ENCODE results near the gene SCAF1. TPM values are rescaled to one million over a fixed set of nuclear protein-coding genes. Genes with fewer than 3 reads are reported as not detected.

SCAF1 gene
- total RNA-seq, 4 donors from 2014 or later: 17.5 to 38.4 (median 25.8) TPM

DNA sequence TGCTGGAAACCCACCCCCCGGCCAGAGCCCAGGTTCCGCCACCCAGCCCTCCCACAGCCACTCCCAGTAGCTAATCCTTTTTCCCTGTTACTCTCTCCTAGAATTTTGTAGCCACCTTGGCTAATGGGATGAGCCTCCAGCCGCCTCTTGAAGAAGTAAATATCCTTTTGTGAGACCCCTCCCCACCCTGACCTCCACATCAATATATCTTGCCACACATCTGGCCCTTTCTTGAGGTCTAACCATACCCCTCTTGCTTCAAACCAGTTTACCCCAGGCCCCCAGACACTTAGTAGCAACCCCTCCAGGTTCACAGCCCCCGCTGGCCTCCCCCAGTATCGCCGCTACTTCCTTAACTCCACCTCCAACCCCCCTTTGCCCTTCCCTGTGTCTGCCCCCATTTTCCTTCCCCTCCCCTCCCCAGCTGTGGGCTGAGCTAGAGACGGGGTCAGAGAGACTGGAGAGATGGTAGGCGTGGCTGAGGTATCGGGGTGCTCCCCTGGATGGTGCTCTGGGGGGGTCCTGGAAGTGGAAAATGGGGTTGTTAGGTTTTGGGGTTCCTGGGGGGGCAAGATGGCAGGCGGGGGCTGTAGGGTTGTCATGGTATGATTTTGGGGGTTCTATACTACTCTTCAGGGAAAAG is 37.9 kb downstream of the SCAF1 start:
- H3K27me3 ChIP-seq: no peaks in the 10 kb centered on the region
- no peak overlapping the region for H3K4me3 ChIP-seq (replicated peaks in 1 of 3)
- no peak for DNase-seq
- H3K4me1 ChIP-seq: peaks cover 9 to 31% of the 10 kb centered on the region in 2 donors
- TF ChIP-seq, protein P1, sequence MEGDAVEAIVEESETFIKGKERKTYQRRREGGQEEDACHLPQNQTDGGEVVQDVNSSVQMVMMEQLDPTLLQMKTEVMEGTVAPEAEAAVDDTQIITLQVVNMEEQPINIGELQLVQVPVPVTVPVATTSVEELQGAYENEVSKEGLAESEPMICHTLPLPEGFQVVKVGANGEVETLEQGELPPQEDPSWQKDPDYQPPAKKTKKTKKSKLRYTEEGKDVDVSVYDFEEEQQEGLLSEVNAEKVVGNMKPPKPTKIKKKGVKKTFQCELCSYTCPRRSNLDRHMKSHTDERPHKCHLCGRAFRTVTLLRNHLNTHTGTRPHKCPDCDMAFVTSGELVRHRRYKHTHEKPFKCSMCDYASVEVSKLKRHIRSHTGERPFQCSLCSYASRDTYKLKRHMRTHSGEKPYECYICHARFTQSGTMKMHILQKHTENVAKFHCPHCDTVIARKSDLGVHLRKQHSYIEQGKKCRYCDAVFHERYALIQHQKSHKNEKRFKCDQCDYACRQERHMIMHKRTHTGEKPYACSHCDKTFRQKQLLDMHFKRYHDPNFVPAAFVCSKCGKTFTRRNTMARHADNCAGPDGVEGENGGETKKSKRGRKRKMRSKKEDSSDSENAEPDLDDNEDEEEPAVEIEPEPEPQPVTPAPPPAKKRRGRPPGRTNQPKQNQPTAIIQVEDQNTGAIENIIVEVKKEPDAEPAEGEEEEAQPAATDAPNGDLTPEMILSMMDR (IDR thresholded peaks at IDR 0.05): no peak
- TF ChIP-seq POLR2A (IDR thresholded peaks at IDR 0.05): no peak
- H3K36me3 ChIP-seq: peaks cover 29 to 32% of the 10 kb centered on the region in 2 donors
- peak overlapping the region in 1 of 3 donors; percentile 46 for H3K27ac ChIP-seq
- H3K9me3 ChIP-seq: no peaks in the 10 kb centered on the region
- intact Hi-C loops (cut with DNase I): no loop called here
- 66 to 73% methylated on average over 10 of the region's 10 CpGs for WGBS, 2 donors

DNA sequence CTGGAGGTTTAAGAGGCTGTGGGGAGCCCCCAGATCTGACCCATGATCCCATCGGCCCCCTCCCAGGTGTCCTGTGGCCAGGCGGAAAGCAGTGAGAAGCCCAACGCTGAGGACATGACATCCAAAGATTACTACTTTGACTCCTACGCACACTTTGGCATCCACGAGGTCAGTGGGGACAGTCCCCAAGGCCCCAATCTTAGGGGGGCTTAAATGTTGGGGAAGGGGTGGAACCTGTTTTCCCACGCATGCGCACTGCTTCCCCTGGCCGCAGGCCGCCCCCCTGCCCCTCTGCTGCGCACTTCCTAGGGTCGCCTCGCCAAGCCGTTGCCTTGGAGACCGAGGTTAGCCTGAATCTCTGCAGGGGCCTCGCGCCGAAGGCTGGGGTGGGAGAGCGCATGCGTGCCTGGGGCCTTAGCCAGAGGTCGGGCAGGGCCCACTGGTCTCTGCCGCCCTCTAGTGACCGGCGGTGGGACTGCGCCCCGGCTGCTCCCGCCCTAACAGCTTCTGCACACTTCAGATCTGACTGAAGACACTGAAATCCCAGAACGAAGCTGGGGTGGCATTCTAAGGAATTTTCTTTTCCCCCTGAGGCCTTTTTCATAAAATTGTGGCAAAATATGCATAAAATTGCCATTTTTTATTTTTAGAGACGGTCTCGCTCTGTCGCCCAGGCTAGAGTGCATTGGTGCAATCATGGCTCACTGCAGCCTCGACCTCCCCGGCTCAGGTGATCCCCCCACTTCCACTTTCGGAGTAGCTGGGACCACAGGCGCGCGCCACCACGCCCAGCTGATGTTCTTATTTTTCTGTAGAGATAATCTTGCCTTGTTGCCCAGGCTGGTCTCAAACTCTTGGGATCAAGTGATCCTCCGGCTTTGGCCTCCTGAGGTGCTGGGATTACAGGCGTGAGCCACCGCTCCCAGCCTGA is 38.7 kb downstream of the SCAF1 start:
- WGBS, 2 donors: 47 to 49% methylated on average over 26 to 28 of the region's 40 CpGs

DNA sequence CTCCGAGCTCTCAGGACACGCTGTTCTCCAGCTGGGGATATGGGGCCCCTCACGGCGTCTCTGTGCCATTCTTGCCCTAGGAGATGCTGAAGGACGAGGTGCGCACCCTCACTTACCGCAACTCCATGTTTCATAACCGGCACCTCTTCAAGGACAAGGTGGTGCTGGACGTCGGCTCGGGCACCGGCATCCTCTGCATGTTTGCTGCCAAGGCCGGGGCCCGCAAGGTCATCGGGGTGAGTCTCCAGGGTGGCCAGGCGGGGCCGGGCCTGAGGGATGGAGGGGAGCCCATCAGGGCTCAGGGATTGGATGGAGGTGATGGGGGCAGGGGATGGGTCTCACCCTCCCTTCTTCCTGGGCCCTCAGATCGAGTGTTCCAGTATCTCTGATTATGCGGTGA is 39.8 kb downstream of the SCAF1 start:
- no peak overlapping the region for H3K27ac ChIP-seq
- H3K9me3 ChIP-seq: no peaks in the 10 kb centered on the region
- TF ChIP-seq, protein P1 (IDR thresholded peaks at IDR 0.05): no peak
- no peak for TF ChIP-seq POLR2A (IDR thresholded peaks at IDR 0.05)
- WGBS, 2 donors: 90 to 96% methylated on average over 17 to 19 of the region's 19 CpGs
- intact Hi-C loops (cut with DNase I): no loop called here
- no peak for DNase-seq
- H3K4me3 ChIP-seq (replicated peaks in 1 of 3): no peak overlapping the region
- H3K4me1 ChIP-seq: peaks cover 9 to 23% of the 10 kb centered on the region in 2 donors
- peaks cover 42 to 49% of the 10 kb centered on the region in 2 donors for H3K36me3 ChIP-seq
- no peaks in the 10 kb centered on the region for H3K27me3 ChIP-seq

More for the DNA sequence above, 38.7 kb downstream of the SCAF1 start:
- DNase-seq: peak; percentile 87 to 88
- Histone ChIP-seq H3K4me3 (replicated peaks in 1 of 3) (no peak overlapping the region), H3K27me3 (no peaks in the 10 kb centered on the region), H3K9me3 (no peaks in the 10 kb centered on the region), H3K4me1 (peaks cover 9 to 28% of the 10 kb centered on the region in 2 donors), H3K36me3 (peaks cover 34 to 40% of the 10 kb centered on the region in 2 donors), H3K27ac (peak overlapping the region in 2 of 3 donors; percentile 31 to 46)
- intact Hi-C loops (cut with DNase I): no loop called here
- TF ChIP-seq, protein P1 (IDR thresholded peaks at IDR 0.05): peak; percentile 92 to 100 (median 99)
- no peak for TF ChIP-seq POLR2A (IDR thresholded peaks at IDR 0.05)

DNA sequence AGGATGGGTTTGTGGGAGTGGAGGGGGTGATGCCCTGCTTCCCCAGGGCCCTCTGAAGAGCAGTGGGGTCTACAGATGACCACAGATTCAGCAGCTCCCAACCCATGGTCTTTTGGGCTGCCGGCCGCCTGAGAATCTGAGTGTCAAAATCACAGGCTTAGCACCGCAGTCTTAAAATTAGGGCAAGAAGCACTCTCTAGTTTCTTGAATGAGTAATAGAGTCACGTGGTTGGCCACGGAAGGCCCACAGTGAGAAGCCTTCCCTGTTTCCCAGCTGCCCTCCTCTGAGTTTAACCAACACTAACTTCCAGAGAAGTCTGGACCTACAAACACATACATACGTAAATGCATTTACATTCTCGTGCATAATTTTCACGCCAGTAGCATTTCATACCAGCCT is 40.3 kb downstream of the SCAF1 start:
- DNase-seq: no peak
- no peak for TF ChIP-seq POLR2A (IDR thresholded peaks at IDR 0.05)
- TF ChIP-seq, protein P1 (IDR thresholded peaks at IDR 0.05): no peak
- Histone ChIP-seq H3K4me1 (peaks cover 9 to 23% of the 10 kb centered on the region in 2 donors), H3K27me3 (no peaks in the 10 kb centered on the region), H3K9me3 (no peaks in the 10 kb centered on the region), H3K36me3 (peaks cover 42 to 54% of the 10 kb centered on the region in 2 donors), H3K4me3 (replicated peaks in 1 of 3) (no peak overlapping the region), H3K27ac (no peak overlapping the region)
- WGBS, 2 donors: 90 to 92% methylated on average over 8 of the region's 8 CpGs
- intact Hi-C loops (cut with DNase I): no loop called here
